GM21723 (cell line): ENCODE measurements around the gene CADM4.

ENCODE experiments used
- ATAC-seq: cut with Tn5 transposase; IDR thresholded peaks from one replicate; pipeline ENCODE4 v1.9.1; 2021; ENCODE audit warnings: mild to moderate bottlenecking, moderate library complexity; ENCODE audit not compliant: unreplicated experiment

CADM4 gene

GRCh38 chr19:43634872-43635560 lies 4.6 kb downstream of the CADM4 start:
- ATAC-seq = no peak

GRCh38 chr19:43634506-43634871 lies 5.2 kb downstream of the CADM4 start:
- no peak for ATAC-seq

GRCh38 chr19:43634068-43634467 lies 5.6 kb downstream of the CADM4 start:
- ATAC-seq = no peak

GRCh38 chr19:43633520-43633919 lies 6.1 kb downstream of the CADM4 start:
- ATAC-seq = no peak

- ATAC-seq = no peak
Observed at GRCh38 chr19:43631491-43631890, 8.2 kb downstream of the CADM4 start.

- ATAC-seq = no peak
Observed at GRCh38 chr19:43628646-43629326, 10.9 kb downstream of the CADM4 start.

- no peak for ATAC-seq
Observed at GRCh38 chr19:43626838-43627237, 12.8 kb downstream of the CADM4 start.

GRCh38 chr19:43625918-43626579 lies 13.6 kb downstream of the CADM4 start:
- no peak for ATAC-seq

- no peak for ATAC-seq
Observed at GRCh38 chr19:43624933-43625332, 14.7 kb downstream of the CADM4 start.

GRCh38 chr19:43623889-43624670 lies 15.6 kb downstream of the CADM4 start:
- no peak for ATAC-seq

GRCh38 chr19:43622956-43623355 lies 16.7 kb downstream of the CADM4 start:
- no peak for ATAC-seq

- ATAC-seq = no peak
Observed at GRCh38 chr19:43622070-43622469, 17.6 kb downstream of the CADM4 start.

GRCh38 chr19:43620061-43621001 lies 19.3 kb downstream of the CADM4 start:
- ATAC-seq = no peak

GRCh38 chr19:43619262-43620060 lies 20.2 kb downstream of the CADM4 start, which contains the start of gene ZNF428:
Gene ZNF428 (minus strand): TSS chr19:43619629. CDS start chr19:43614304, 5,325 bp downstream.
- peak; percentile 70 for ATAC-seq

- peak; percentile 26 for ATAC-seq
Observed at GRCh38 chr19:43618921-43619261, 20.8 kb downstream of the CADM4 start.

GRCh38 chr19:43616954-43617353 lies 22.7 kb downstream of the CADM4 start:
- no peak for ATAC-seq

- no peak for ATAC-seq
Observed at GRCh38 chr19:43616306-43616705, 23.3 kb downstream of the CADM4 start.

- no peak for ATAC-seq
Observed at GRCh38 chr19:43612374-43612773, 27.3 kb downstream of the CADM4 start.

- no peak for ATAC-seq
Observed at GRCh38 chr19:43611788-43612187, 27.9 kb downstream of the CADM4 start, which contains the start of gene SRRM5. Gene SRRM5 (plus strand): TSS chr19:43612088. CDS start chr19:43612122, 34 bp downstream.
